ENCODE data around the gene NEK7.

Gene NEK7

GRCh38 chr1:198326232-198326631, 169.4 kb downstream of the NEK7 start:
- Histone ChIP-seq H3K9me2 (replicated peaks; ENCODE audit: insufficient read depth, low read length) (no peaks in the 10 kb centered on the region), H3K9ac (ENCODE audit: low read length) (no peak overlapping the region), H3K36me3 (replicated peaks; ENCODE audit: insufficient read depth, low read length) (no peaks in the 10 kb centered on the region), H3K9me3 (replicated peaks; ENCODE audit: insufficient read depth, low read length) (no peaks in the 10 kb centered on the region), H3K4me2 (ENCODE audit: low read depth, low read length) (no peak overlapping the region), H2AFZ (ENCODE audit: low read length) (no peak overlapping the region), H3K4me1 (ENCODE audit: low read length) (no peaks in the 10 kb centered on the region), H3K27ac (ENCODE audit: low read length) (no peak overlapping the region), H3K27me3 (replicated peaks; ENCODE audit: insufficient read depth, low read length) (no peaks in the 10 kb centered on the region), H4K20me1 (ENCODE audit: insufficient read depth, low read length) (no peaks in the 10 kb centered on the region), H3K4me3 (ENCODE audit: low read length) (no peak overlapping the region), H3K79me2 (ENCODE audit: low read length) (no peaks in the 10 kb centered on the region), H3F3A (ENCODE audit: insufficient read depth, low read length) (no peaks in the 10 kb centered on the region)
- DNase-seq = no peak
- TF ChIP-seq EZH2 (optimal IDR thresholded peaks at IDR 0.05; ENCODE audit: low read depth, low read length) = no peak
- no peak for TF ChIP-seq EZH2phosphoT487 (IDR thresholded peaks at IDR 0.05; ENCODE audit: low read length)
- TF ChIP-seq, protein P1, sequence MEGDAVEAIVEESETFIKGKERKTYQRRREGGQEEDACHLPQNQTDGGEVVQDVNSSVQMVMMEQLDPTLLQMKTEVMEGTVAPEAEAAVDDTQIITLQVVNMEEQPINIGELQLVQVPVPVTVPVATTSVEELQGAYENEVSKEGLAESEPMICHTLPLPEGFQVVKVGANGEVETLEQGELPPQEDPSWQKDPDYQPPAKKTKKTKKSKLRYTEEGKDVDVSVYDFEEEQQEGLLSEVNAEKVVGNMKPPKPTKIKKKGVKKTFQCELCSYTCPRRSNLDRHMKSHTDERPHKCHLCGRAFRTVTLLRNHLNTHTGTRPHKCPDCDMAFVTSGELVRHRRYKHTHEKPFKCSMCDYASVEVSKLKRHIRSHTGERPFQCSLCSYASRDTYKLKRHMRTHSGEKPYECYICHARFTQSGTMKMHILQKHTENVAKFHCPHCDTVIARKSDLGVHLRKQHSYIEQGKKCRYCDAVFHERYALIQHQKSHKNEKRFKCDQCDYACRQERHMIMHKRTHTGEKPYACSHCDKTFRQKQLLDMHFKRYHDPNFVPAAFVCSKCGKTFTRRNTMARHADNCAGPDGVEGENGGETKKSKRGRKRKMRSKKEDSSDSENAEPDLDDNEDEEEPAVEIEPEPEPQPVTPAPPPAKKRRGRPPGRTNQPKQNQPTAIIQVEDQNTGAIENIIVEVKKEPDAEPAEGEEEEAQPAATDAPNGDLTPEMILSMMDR (IDR thresholded peaks at IDR 0.05; ENCODE audit: low read length) = no peak

- Histone ChIP-seq H3K79me2 (ENCODE audit: low read length) (no peaks in the 10 kb centered on the region), H3K27ac (ENCODE audit: low read length) (no peak overlapping the region), H3K9ac (ENCODE audit: low read length) (no peak overlapping the region), H3F3A (ENCODE audit: insufficient read depth, low read length) (no peaks in the 10 kb centered on the region), H3K4me1 (ENCODE audit: low read length) (no peaks in the 10 kb centered on the region), H3K4me2 (ENCODE audit: low read depth, low read length) (no peak overlapping the region), H3K27me3 (replicated peaks; ENCODE audit: insufficient read depth, low read length) (no peaks in the 10 kb centered on the region), H3K4me3 (ENCODE audit: low read length) (no peak overlapping the region), H3K9me3 (replicated peaks; ENCODE audit: insufficient read depth, low read length) (no peaks in the 10 kb centered on the region), H2AFZ (ENCODE audit: low read length) (no peak overlapping the region), H3K36me3 (replicated peaks; ENCODE audit: insufficient read depth, low read length) (no peaks in the 10 kb centered on the region), H3K9me2 (replicated peaks; ENCODE audit: insufficient read depth, low read length) (no peaks in the 10 kb centered on the region), H4K20me1 (ENCODE audit: insufficient read depth, low read length) (no peaks in the 10 kb centered on the region)
- TF ChIP-seq EZH2phosphoT487 (IDR thresholded peaks at IDR 0.05; ENCODE audit: low read length) = no peak
- TF ChIP-seq, protein P1 (IDR thresholded peaks at IDR 0.05; ENCODE audit: low read length) = no peak
- TF ChIP-seq EZH2 (optimal IDR thresholded peaks at IDR 0.05; ENCODE audit: low read depth, low read length) = no peak
- no peak for DNase-seq
Observed at GRCh38 chr1:198326915-198327314, 170.1 kb downstream of the NEK7 start.

- Histone ChIP-seq H3K9ac (ENCODE audit: low read length) (no peak overlapping the region), H3K9me3 (replicated peaks; ENCODE audit: insufficient read depth, low read length) (no peaks in the 10 kb centered on the region), H3F3A (ENCODE audit: insufficient read depth, low read length) (no peaks in the 10 kb centered on the region), H3K4me3 (ENCODE audit: low read length) (no peak overlapping the region), H3K9me2 (replicated peaks; ENCODE audit: insufficient read depth, low read length) (no peaks in the 10 kb centered on the region), H3K4me2 (ENCODE audit: low read depth, low read length) (no peak overlapping the region), H4K20me1 (ENCODE audit: insufficient read depth, low read length) (no peaks in the 10 kb centered on the region), H3K27ac (ENCODE audit: low read length) (no peak overlapping the region), H3K27me3 (replicated peaks; ENCODE audit: insufficient read depth, low read length) (no peaks in the 10 kb centered on the region), H3K79me2 (ENCODE audit: low read length) (no peaks in the 10 kb centered on the region), H3K4me1 (ENCODE audit: low read length) (no peaks in the 10 kb centered on the region), H2AFZ (ENCODE audit: low read length) (no peak overlapping the region), H3K36me3 (replicated peaks; ENCODE audit: insufficient read depth, low read length) (no peaks in the 10 kb centered on the region)
- DNase-seq = peak; percentile 26
- TF ChIP-seq EZH2phosphoT487 (IDR thresholded peaks at IDR 0.05; ENCODE audit: low read length) = no peak
- no peak for TF ChIP-seq EZH2 (optimal IDR thresholded peaks at IDR 0.05; ENCODE audit: low read depth, low read length)
- TF ChIP-seq, protein P1 (IDR thresholded peaks at IDR 0.05; ENCODE audit: low read length) = no peak
Observed at GRCh38 chr1:198328458-198329032, 171.7 kb downstream of the NEK7 start.
